BLaER1 (cell line): Measurements from ENCODE around the gene MBNL3.

Experiments used
- H3K27ac ChIP-seq: shearing (Covaris generic); formaldehyde crosslinking; 2 replicates; pipeline ENCODE4 v1.8.1; 2022
- H3K27me3 ChIP-seq: shearing (Covaris generic); formaldehyde crosslinking; 2 replicates; pipeline ENCODE4 v1.8.1; 2022
- H3K36me3 ChIP-seq: shearing (Covaris generic); formaldehyde crosslinking; 2 replicates; pipeline ENCODE4 v1.8.1; 2022
- H3K4me1 ChIP-seq: shearing (Covaris generic); formaldehyde crosslinking; 2 replicates; pipeline ENCODE4 v1.8.1; 2022
- H3K4me2 ChIP-seq: shearing (Covaris generic); formaldehyde crosslinking; 2 replicates; pipeline ENCODE4 v1.8.1; 2022
- H3K4me3 ChIP-seq: shearing (Covaris generic); formaldehyde crosslinking; 2 replicates; pipeline ENCODE4 v1.8.1; 2022
- H3K9ac ChIP-seq: shearing (Covaris generic); formaldehyde crosslinking; 2 replicates; pipeline ENCODE4 v1.8.1; 2022
- H3K9me3 ChIP-seq: shearing (Covaris generic); formaldehyde crosslinking; 2 replicates; pipeline ENCODE4 v1.8.1; 2022
- H4K20me1 ChIP-seq: shearing (Covaris generic); formaldehyde crosslinking; 2 replicates; pipeline ENCODE4 v1.8.1; 2022
- Cebpa-rat ChIP-seq: shearing (Covaris generic); IDR thresholded peaks from 2 replicates; pipeline ENCODE4 v1.8.1; 2022

MBNL3 gene

GRCh38 chrX:132428896-132429295, 59.9 kb downstream of the MBNL3 start:
- Histone ChIP-seq H3K4me3 (no peak overlapping the region), H4K20me1 (peaks cover 53% of the 10 kb centered on the region), H3K27ac (no peak overlapping the region), H3K36me3 (no peaks in the 10 kb centered on the region), H3K27me3 (peaks cover 93% of the 10 kb centered on the region), H3K9ac (no peak overlapping the region), H3K4me1 (no peaks in the 10 kb centered on the region), H3K9me3 (no peaks in the 10 kb centered on the region), H3K4me2 (no peak overlapping the region)
- no peak for TF ChIP-seq Cebpa-rat

DNA sequence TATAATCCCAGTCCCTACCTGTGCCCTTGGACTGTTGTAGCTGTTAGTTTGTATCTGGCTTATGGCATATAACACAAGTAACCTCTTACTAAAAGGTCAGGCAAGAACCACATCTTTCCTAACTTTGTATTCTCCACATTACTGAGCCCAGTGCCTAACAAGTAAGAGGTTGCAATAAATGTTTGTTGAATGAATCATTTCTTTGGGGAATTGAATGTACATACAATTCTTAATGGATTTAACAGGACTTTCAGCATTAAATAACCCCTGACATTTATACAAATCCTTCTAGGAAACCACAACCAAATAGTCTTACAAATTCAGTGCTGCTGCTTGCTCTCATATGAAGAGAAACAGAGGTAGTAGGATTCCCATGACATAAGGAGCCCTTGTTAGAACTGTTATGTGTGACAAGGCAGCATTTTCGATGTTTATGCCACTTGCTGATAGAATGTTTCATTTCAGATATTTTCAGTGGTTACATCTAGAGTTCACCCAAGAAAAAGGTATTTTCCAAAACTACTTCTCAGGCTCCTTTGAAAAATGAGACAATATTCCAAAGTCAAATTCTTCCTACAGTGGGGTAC, 62.0 kb downstream of the MBNL3 start:
- Histone ChIP-seq H3K4me3 (no peak overlapping the region), H3K27me3 (peaks cover 97% of the 10 kb centered on the region), H3K36me3 (no peaks in the 10 kb centered on the region), H3K9me3 (no peaks in the 10 kb centered on the region), H4K20me1 (peaks cover 56% of the 10 kb centered on the region), H3K27ac (no peak overlapping the region), H3K9ac (no peak overlapping the region), H3K4me2 (no peak overlapping the region), H3K4me1 (no peaks in the 10 kb centered on the region)
- no peak for TF ChIP-seq Cebpa-rat

- Histone ChIP-seq H3K9ac (no peak overlapping the region), H3K4me1 (no peaks in the 10 kb centered on the region), H3K27ac (no peak overlapping the region), H4K20me1 (peaks cover 55% of the 10 kb centered on the region), H3K4me2 (no peak overlapping the region), H3K9me3 (no peaks in the 10 kb centered on the region), H3K4me3 (no peak overlapping the region), H3K27me3 (peaks cover 93% of the 10 kb centered on the region), H3K36me3 (no peaks in the 10 kb centered on the region; the same call in 1 of the 2 replicates)
- TF ChIP-seq Cebpa-rat = no peak
Measured at GRCh38 chrX:132425744-132426318, 63.0 kb downstream of the MBNL3 start.

GRCh38 chrX:132423323-132423722, 65.5 kb downstream of the MBNL3 start:
- Histone ChIP-seq H3K36me3 (peaks cover 9% of the 10 kb centered on the region), H3K4me1 (no peaks in the 10 kb centered on the region), H3K4me2 (no peak overlapping the region), H3K9me3 (peaks cover 4% of the 10 kb centered on the region; the same call in 1 of the 2 replicates), H3K27ac (no peak overlapping the region), H3K9ac (no peak overlapping the region), H3K27me3 (peaks cover 93% of the 10 kb centered on the region), H3K4me3 (no peak overlapping the region), H4K20me1 (peaks cover 56% of the 10 kb centered on the region)
- no peak for TF ChIP-seq Cebpa-rat

GRCh38 chrX:132415012-132415411, 73.8 kb downstream of the MBNL3 start:
- no peaks in the 10 kb centered on the region for H3K9me3 ChIP-seq
- no peak overlapping the region for H3K9ac ChIP-seq
- no peak overlapping the region for H3K4me2 ChIP-seq
- peaks cover 89% of the 10 kb centered on the region for H3K27me3 ChIP-seq
- TF ChIP-seq Cebpa-rat = no peak
- peaks cover 59% of the 10 kb centered on the region for H4K20me1 ChIP-seq
- no peak overlapping the region for H3K27ac ChIP-seq
- no peaks in the 10 kb centered on the region for H3K4me1 ChIP-seq
- no peak overlapping the region for H3K4me3 ChIP-seq
- H3K36me3 ChIP-seq = peaks cover 1% of the 10 kb centered on the region

GRCh38 chrX:132414404-132414803, 74.4 kb downstream of the MBNL3 start:
- no peak overlapping the region for H3K27ac ChIP-seq
- peaks cover 89% of the 10 kb centered on the region for H3K27me3 ChIP-seq
- no peaks in the 10 kb centered on the region for H3K4me1 ChIP-seq
- no peak overlapping the region for H3K4me2 ChIP-seq
- H3K36me3 ChIP-seq = no peaks in the 10 kb centered on the region
- peaks cover 62% of the 10 kb centered on the region for H4K20me1 ChIP-seq
- no peak for TF ChIP-seq Cebpa-rat
- no peak overlapping the region for H3K4me3 ChIP-seq
- no peaks in the 10 kb centered on the region for H3K9me3 ChIP-seq
- no peak overlapping the region for H3K9ac ChIP-seq

GRCh38 chrX:132413459-132413858, 75.4 kb downstream of the MBNL3 start:
- H3K9me3 ChIP-seq = no peaks in the 10 kb centered on the region
- 0 out of 2 replicates have a peak, but pooled peaks cover 2% of the 10 kb centered on the region for H3K4me1 ChIP-seq
- H3K36me3 ChIP-seq = no peaks in the 10 kb centered on the region
- H3K27ac ChIP-seq = no peak overlapping the region
- TF ChIP-seq Cebpa-rat = no peak
- H4K20me1 ChIP-seq = peaks cover 66% of the 10 kb centered on the region
- H3K4me3 ChIP-seq = no peak overlapping the region
- H3K27me3 ChIP-seq = peaks cover 88% of the 10 kb centered on the region
- no peak overlapping the region for H3K9ac ChIP-seq
- H3K4me2 ChIP-seq = no peak overlapping the region

- no peak for TF ChIP-seq Cebpa-rat
- peaks cover 92% of the 10 kb centered on the region for H3K27me3 ChIP-seq
- H3K9me3 ChIP-seq = no peaks in the 10 kb centered on the region
- H3K4me3 ChIP-seq = no peak overlapping the region
- no peaks in the 10 kb centered on the region for H3K36me3 ChIP-seq
- 0 out of 2 replicates have a peak, but pooled peaks cover 11% of the 10 kb centered on the region for H3K4me1 ChIP-seq
- no peak overlapping the region for H3K27ac ChIP-seq
- H3K9ac ChIP-seq = no peak overlapping the region
- H3K4me2 ChIP-seq = no peak overlapping the region
- H4K20me1 ChIP-seq = peaks cover 59% of the 10 kb centered on the region
Measured at GRCh38 chrX:132412208-132412607, 76.6 kb downstream of the MBNL3 start.

DNA sequence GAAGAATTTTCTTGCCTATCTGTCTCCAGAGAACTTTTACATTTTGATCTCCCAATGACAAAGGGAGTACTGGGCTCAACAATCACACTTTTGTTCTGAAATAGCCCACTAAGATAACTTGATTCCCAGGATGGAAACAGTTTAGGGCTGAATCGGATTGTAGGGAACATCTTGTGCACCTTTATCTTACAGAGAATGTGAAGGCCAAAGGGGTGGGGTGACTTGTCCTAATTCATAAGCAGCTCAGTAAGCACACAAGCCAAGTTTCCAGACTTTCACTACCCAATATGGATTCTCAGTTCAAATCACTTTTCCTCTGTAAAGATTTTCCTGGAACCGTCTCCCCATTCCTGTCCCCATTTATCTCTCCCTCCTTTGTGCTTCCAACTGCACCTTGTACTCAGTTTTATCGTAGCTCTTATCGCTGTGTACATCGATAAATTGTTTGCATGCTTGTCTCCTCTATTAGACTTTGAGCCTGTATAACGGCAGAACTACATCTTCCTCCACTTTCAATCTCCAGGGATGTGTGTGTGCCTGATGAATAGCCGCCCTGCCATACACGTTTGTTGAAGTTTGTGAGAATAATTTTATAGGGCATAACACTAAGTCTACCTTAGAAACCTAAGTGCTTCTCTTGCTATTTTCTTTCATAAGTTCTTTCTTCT, 77.4 kb downstream of the MBNL3 start:
- no peak overlapping the region for H3K4me3 ChIP-seq
- H3K4me2 ChIP-seq = no peak overlapping the region
- H3K27me3 ChIP-seq = peaks cover 93% of the 10 kb centered on the region
- H3K9me3 ChIP-seq = no peaks in the 10 kb centered on the region
- H3K36me3 ChIP-seq = no peaks in the 10 kb centered on the region
- H3K9ac ChIP-seq = no peak overlapping the region
- no peak for TF ChIP-seq Cebpa-rat
- H3K4me1 ChIP-seq = 0 out of 2 replicates have a peak, but pooled peaks cover 11% of the 10 kb centered on the region
- H4K20me1 ChIP-seq = peaks cover 54% of the 10 kb centered on the region
- H3K27ac ChIP-seq = no peak overlapping the region

DNA sequence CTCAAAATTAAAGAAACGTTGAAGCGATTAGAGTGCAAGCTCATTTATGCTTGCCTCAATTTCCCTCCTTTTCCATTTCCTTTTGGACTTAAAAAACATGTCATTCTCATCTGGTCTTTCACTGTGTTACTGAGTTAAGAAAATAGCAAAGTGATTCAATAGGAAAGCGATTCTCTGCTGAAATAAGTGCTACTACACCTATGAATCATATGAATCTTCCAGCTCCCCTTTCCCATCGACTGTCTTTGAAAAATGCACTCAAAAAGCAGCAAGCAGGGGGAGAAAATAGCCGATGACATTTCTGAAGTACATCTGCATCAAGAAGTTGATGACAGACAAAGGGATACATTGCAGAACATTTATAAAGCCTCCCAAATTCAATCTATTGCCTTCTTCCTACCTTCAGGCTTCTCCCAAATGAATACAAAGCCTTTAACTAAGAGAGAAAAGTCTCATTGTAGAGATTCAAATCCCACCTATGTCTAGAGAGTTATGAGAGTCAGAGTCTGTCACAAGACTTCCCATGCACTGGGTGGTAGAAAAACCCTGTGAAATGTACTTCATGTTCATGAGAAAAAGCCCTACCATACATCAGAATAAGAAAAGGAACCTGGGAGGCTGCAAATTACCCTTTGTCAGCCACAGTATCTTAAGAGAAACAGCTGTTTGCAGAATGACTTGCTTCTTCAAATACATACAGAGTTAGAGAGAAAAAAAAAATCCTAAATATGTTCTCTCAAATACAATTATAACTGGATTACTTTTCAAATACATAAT, 78.9 kb downstream of the MBNL3 start:
- 0 out of 2 replicates have a peak, but pooled peaks cover 11% of the 10 kb centered on the region for H3K4me1 ChIP-seq
- peaks cover 4% of the 10 kb centered on the region; the same call in 1 of the 2 replicates for H3K36me3 ChIP-seq
- TF ChIP-seq Cebpa-rat = no peak
- H3K9me3 ChIP-seq = no peaks in the 10 kb centered on the region
- H3K9ac ChIP-seq = no peak overlapping the region
- H3K27me3 ChIP-seq = peaks cover 98% of the 10 kb centered on the region
- H3K4me2 ChIP-seq = no peak overlapping the region
- H3K4me3 ChIP-seq = no peak overlapping the region
- peaks cover 54% of the 10 kb centered on the region for H4K20me1 ChIP-seq
- no peak overlapping the region for H3K27ac ChIP-seq
